Astrocyte of the cerebellum (primary cell): ENCODE results near the gene PLBD2.
A peak's percentile ranks its signal among the peaks of the same experiment; 100 is the strongest.

Experiments
- DNase-seq: peaks from one replicate; pipeline ENCODE4 v3.0.0-alpha.2; 2011; ENCODE audit warnings: low read depth
- H3K4me3 ChIP-seq: 2 replicates; pipeline ENCODE4 v1.5.1; 2011; ENCODE audit warnings: mild to moderate bottlenecking, low read depth, low read length, moderate library complexity
- in situ Hi-C: cut with HindIII; loops from 2 replicates; pipeline ENCODE4 v1.10.0; 2017; ENCODE audit warnings: low sequenced_read_pairs
- TF ChIP-seq, protein P1 (sequence below): IDR thresholded peaks from 2 replicates; pipeline ENCODE4 v1.5.1; 2012; ENCODE audit warnings: low read length, low read depth, moderate library complexity, mild to moderate bottlenecking; ENCODE audit errors: missing control alignments

Gene PLBD2

GRCh38 chr12:113359939-113360748, 1.8 kb downstream of the PLBD2 start:
- no peak for DNase-seq
- H3K4me3 ChIP-seq, result no peak overlapping the region
- in situ Hi-C loops, result no loop called here
- TF ChIP-seq, protein P1, sequence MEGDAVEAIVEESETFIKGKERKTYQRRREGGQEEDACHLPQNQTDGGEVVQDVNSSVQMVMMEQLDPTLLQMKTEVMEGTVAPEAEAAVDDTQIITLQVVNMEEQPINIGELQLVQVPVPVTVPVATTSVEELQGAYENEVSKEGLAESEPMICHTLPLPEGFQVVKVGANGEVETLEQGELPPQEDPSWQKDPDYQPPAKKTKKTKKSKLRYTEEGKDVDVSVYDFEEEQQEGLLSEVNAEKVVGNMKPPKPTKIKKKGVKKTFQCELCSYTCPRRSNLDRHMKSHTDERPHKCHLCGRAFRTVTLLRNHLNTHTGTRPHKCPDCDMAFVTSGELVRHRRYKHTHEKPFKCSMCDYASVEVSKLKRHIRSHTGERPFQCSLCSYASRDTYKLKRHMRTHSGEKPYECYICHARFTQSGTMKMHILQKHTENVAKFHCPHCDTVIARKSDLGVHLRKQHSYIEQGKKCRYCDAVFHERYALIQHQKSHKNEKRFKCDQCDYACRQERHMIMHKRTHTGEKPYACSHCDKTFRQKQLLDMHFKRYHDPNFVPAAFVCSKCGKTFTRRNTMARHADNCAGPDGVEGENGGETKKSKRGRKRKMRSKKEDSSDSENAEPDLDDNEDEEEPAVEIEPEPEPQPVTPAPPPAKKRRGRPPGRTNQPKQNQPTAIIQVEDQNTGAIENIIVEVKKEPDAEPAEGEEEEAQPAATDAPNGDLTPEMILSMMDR, result peak; percentile 1

GRCh38 chr12:113361574-113362370, 3.4 kb downstream of the PLBD2 start:
- no peak for DNase-seq
- in situ Hi-C loops, result no loop called here
- TF ChIP-seq, protein P1, result no peak
- no peak overlapping the region for H3K4me3 ChIP-seq

DNA sequence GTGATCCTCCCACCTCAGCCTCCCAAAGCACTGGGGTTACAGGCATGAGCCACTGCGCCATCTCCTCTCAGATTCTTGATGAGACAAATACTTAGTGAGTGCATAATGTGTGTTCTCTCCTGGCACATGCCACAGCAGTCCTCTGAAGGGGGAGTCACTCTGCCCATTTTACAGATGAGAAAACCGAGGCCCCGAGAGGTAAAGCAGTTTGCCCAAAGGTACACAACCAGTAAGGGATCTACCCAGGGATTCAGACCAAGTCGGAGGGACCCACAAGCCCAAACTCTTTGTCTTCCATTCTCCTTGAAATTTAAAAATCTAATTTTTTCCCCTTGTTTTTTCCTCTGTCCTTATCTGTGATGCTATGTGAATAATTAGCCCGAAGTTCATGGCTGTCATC, 6.3 kb downstream of the PLBD2 start:
- TF ChIP-seq, protein P1, result no peak
- H3K4me3 ChIP-seq, result no peak overlapping the region
- no peak for DNase-seq
- in situ Hi-C loops, result no loop called here

- TF ChIP-seq, protein P1, result no peak
- in situ Hi-C loops, result no loop called here
- no peak overlapping the region for H3K4me3 ChIP-seq
- no peak for DNase-seq
Observed at GRCh38 chr12:113365639-113366395, 7.4 kb downstream of the PLBD2 start.

DNA sequence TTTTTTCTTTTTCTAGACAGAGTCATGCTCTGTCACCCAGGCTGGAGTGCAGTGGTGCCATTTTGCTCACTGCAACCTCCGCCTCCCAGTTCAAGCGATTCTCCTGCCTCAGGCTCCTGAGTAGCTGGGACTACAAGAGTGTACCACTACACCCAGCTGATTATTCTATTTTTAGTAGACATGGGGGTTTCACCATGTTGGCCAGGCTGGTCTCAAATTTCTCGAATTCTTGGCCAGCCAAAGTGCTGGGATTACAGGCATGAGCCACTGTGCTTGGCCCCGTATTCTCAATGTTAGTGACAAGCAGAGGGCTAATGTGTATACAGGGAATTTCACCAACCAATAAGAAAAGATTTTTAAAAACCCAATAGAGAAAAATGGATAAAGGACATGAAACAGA, 8.4 kb downstream of the PLBD2 start:
- no peak for DNase-seq
- TF ChIP-seq, protein P1, result no peak
- no peak overlapping the region for H3K4me3 ChIP-seq
- in situ Hi-C loops, result no loop called here

GRCh38 chr12:113368331-113368730, 9.9 kb downstream of the PLBD2 start:
- in situ Hi-C loops, result no loop called here

More at GRCh38 chr12:113368331-113368730, 9.9 kb downstream of the PLBD2 start:
- no peak for DNase-seq
- no peak overlapping the region for H3K4me3 ChIP-seq
- TF ChIP-seq, protein P1, result no peak
